IPS DF 4.7 (cell line): ENCODE measurements around the gene PIAS1.
"Not testable (repeated sequence)": the region's sequence is repeated elsewhere in the genome, so short reads cannot be mapped to it uniquely, and the experiment has no call there.

Experiments
- DNase-seq: peaks from one replicate; pipeline ENCODE4 v3.0.0-alpha.2; 2013; ENCODE audit warnings: low spot score; ENCODE audit errors: extremely low read depth

PIAS1 gene

GRCh38 chr15:68114356-68114755 is 60.2 kb downstream of the PIAS1 start:
- no peak for DNase-seq

GRCh38 chr15:68114840-68115239 is 60.7 kb downstream of the PIAS1 start:
- DNase-seq, result no peak

DNA sequence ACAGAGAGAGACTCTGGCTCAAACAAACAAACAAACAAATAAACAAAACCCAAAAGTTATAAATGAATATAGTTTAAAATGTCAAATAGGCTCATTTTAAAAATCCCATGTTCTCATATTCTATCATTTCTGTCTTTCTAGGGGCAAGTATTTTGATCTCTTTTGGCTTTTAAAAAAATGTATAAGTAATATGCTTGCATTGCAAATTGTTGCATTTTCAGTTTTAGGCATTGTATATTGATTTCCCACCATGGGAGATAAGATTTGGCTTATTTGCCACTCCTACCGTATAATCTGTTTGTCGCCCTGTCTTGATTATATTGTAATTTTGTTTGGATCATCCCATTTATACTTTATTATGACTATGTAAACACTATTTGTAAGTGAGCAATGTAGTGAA is 70.6 kb downstream of the PIAS1 start:
- DNase-seq, result no peak

GRCh38 chr15:68126396-68126795 is 72.3 kb downstream of the PIAS1 start:
- no peak for DNase-seq

- no peak for DNase-seq
These were observed 75.0 kb downstream of the PIAS1 start for GRCh38 chr15:68129072-68129471.

GRCh38 chr15:68130851-68131250 is 76.7 kb downstream of the PIAS1 start:
- no peak for DNase-seq

DNA sequence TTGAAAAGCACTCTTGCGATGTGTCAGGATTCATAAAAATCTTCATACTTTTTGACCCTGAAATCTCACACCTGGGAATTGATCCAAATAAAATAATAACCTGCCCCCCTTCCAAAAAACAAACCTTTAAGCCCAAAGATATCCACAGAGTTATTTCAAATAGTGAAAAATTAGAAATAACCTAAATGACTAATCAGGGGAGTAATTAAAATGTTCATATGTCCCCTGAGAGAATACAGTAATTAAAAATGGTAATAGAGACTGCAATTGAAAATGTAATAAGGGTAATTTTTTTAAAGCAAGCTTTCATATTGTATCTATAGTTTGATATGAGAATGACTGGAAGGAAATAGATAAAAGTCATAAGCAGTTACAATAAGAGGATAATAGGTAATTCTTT is 83.0 kb downstream of the PIAS1 start:
- DNase-seq, result no peak

- no peak for DNase-seq
These were observed 89.0 kb downstream of the PIAS1 start for GRCh38 chr15:68143129-68143528.

- no peak for DNase-seq
These were observed 89.7 kb downstream of the PIAS1 start for GRCh38 chr15:68143785-68144184.

DNA sequence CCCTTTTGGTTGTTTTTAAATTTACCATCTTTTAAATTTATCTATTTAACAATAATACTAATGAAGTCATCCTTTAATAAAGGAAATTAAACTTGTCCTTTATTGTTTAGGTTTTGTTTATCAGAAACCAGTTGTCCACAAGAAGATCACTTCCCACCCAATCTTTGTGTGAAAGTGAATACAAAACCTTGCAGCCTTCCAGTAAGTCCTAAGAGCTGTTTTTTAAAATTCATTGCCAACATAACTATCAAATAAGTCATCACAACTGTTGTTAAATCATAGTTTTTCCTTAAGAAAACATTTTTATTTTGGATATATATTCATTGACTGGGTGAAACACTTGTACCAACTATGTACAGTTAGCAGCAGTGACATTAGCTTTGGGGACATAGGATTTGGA is 91.6 kb downstream of the PIAS1 start:
- no peak for DNase-seq

DNA sequence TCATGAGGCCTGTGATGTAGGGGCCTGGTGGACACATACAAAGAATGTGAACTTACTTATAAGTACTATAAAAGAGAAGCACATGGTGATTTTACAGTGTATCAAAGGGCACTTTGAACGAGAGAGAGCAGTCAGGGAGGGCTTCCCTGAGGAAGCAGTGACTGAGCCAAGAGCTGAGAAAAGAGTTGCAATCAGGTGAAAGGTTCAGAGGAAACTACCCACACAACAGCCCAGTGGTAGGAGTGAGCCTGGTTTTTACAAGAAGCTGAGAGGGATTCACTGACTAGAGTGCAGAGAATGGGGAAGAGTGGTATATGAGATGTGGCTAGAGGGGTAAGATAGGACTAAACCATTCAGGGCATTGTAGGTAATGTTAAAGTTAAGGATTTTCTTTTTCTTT is 93.9 kb downstream of the PIAS1 start:
- DNase-seq, result no peak

DNA sequence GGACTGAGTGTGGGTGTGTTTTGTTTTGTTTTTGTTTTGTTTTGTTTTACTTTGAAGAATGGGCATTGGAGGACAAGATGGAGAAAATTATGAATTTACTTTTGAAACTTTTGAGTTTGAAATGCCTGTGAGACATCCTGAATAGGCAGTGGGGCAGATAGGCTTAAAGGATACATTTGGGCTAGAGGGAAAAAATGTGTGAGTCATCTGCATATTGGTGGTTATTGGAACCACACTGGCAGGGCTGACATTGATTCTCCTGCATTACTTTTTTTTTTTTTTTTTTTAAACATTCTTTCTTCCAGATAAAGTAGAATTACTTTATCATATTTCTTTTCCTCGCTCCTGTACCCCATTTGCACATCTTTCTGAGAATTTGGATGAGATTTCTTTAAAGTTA is 94.9 kb downstream of the PIAS1 start:
- DNase-seq, result no peak

DNA sequence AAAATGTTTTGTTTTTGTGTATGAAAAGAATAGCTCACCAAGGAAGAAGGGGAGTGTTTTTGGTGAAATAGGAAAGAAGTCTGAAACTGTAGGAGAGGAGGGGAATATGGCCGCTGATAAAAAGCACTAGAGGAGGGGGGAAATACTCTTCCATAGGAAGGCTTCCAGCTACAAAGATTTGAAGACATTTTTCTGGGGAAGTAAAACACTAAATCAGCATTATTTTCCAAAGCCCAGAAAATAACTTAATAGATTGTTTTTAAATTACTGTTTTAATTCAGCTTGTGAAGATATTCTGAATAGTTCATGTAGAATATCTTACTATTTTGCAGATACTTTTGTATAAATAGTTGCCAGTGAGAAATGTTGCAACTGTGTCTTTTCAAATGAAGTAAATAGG is 96.1 kb downstream of the PIAS1 start:
- no peak for DNase-seq

DNA sequence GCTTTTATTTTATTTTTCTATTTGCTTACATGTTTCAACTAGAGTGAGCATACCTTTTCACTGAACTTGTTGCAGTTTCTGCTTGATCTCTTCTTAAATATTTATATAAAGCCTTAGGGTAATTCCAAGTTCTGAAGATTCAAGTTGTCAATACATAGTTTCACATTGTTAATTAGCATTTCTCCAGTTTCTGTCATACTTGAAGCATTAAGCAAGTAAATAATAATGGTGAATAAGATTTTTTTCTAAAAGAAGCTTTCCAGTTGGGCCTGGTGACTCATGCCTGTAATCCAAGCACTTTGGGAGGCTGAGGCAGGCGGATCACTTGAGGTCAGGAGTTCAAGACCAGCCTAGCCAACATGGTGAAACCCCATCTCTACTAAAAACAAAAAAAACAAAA is 97.2 kb downstream of the PIAS1 start:
- DNase-seq, result no peak

GRCh38 chr15:68152342-68152741 is 98.2 kb downstream of the PIAS1 start:
- no peak for DNase-seq

GRCh38 chr15:68154923-68155559 is 100.9 kb downstream of the PIAS1 start:
- DNase-seq, result peak; percentile 19

DNA sequence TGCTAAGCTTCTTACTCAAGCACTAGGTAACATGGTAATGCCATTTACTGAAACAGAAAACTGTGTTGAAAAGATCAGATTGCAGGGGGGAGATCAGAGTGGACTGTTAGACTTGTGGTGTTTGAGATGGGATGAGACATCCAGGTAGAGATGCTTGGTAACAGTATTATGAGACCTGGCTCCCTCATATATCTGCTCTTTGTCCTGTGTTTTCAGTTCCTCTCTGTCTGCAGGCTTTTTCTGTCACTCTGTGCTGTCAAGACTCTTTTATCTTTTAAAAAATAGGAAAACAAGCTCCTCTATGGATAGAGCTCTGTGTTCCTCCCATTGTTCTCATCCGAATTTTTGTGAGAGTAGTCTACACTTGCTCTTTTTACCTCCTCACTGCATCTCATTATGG is 103.0 kb downstream of the PIAS1 start:
- DNase-seq, result no peak

- no peak for DNase-seq
These were observed 104.0 kb downstream of the PIAS1 start for GRCh38 chr15:68158046-68158628.

- no peak for DNase-seq
These were observed 109.1 kb downstream of the PIAS1 start for GRCh38 chr15:68163191-68163590.

DNA sequence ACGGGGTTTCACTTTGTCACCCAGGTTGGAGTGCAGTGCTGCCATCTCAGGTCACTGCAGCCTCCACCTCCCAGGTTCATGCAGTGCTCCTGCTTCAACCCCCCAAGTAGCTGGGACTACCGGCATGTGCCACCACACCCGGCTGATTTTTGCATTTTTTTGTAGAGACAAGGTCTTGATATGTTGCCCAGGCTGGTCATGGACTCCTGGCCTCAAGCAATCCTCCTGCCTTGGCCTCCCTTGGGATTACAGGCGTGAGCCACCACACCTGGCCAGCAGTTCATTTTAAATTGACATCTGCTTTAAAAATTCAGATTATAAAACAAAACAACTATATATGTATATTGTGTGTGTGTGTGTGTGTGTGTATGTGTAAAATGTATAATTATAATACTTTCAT is 112.7 kb downstream of the PIAS1 start:
- DNase-seq, result no peak

GRCh38 chr15:68172037-68172436 is 117.9 kb downstream of the PIAS1 start:
- DNase-seq, result not testable (repeated sequence)

- DNase-seq, result no peak
These were observed 119.0 kb downstream of the PIAS1 start for GRCh38 chr15:68173119-68173518.

- no peak for DNase-seq
These were observed 121.4 kb downstream of the PIAS1 start for GRCh38 chr15:68175526-68175925.

DNA sequence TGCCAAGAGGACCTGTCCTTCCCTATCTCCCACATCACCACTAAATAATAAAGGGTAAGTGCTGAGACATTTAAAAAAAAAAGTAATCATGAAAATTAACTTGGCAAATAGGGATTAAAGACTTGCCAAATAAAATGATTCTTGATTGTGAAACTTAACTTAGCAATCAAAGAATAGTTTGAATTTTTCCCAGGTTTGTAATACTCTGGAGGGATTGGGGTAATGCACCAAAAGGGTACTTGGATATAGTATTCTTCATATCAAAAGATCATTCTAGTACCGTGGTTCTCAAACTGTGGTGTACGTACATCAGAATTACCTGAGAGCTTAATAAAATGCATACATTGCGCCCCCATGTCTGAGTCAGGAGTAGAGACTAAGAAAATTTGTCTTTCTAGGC is 122.5 kb downstream of the PIAS1 start:
- DNase-seq, result no peak
